RKO (cell line): Measurements from ENCODE around the gene GLT6D1.

ENCODE experiments used
- DNase-seq: peaks from one replicate; pipeline ENCODE4 v3.0.0-alpha.2; 2016; ENCODE audit warnings: low spot score

The GLT6D1 gene

GRCh38 chr9:135608294-135608998 is 30.9 kb downstream of the GLT6D1 start:
- no peak for DNase-seq

- no peak for DNase-seq
These were observed 31.7 kb downstream of the GLT6D1 start for GRCh38 chr9:135607401-135608293.

GRCh38 chr9:135606885-135607259 is 32.5 kb downstream of the GLT6D1 start:
- no peak for DNase-seq

DNA sequence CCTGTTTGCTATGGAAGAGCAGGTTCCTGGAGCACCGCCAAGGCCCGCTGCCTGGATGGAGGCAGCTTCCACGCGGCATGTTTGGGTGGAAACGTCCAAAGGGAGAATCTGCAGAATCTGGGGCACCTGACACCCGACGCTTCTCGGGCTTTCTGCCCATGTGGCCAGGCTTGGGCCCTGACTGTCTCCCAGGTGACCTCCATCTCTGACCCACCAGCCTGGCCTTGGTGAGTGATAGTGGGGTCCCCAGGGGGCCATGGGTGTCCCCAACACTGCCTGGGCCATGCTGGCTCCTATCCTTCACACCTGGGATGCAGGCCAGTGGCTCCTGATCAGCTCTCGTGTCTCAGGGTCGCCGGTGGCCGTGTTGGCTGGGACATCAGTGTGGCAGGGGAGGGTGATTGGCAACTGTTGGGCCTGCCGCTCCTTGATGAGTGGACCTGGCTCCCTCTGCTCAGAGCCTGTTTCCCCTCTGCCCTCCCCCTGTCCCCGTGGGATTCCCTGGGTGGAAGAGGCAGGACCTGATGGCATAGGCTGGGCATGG is 34.0 kb downstream of the GLT6D1 start:
- DNase-seq, result no peak

DNA sequence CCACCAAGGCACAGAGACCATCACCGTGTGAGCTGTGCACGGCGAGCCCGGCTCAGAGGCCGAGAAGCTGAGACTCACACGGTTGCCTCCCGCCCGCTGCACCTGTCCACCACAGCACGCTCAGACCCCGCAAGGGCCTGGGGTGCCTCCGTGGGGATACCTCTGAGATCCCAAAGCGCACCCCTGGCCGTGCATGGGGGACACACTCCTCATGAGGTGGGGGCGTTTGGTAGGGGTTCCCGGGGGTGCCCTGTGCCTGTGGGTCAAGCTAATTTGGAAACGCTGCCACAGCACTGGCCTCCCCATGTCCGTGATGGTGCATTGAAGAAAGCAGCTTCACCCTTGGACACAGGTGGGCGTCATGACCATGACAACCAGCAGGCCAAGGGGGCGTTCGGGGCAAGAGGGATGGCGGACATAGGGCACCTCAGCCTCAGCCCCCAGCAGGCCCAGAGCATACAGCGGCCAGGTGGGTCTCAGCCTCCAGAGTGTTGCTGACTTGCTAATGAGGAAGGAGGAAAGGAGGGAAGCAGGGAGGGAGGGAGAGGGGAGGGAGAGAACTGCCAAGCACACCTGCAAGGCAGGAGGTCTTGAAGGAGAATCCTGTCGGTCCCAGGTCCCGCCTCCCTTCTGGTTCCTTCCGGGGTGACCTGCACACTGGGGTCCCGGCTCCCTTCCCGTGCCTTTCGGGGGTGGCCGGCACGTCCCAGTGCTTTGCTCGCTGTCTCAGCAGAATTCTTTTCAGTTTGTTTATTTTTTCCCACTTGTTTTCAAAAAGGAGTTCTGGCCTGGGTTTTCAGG is 34.7 kb downstream of the GLT6D1 start:
- no peak for DNase-seq

GRCh38 chr9:135602789-135603481 is 36.4 kb downstream of the GLT6D1 start:
- peak; percentile 72 for DNase-seq

DNA sequence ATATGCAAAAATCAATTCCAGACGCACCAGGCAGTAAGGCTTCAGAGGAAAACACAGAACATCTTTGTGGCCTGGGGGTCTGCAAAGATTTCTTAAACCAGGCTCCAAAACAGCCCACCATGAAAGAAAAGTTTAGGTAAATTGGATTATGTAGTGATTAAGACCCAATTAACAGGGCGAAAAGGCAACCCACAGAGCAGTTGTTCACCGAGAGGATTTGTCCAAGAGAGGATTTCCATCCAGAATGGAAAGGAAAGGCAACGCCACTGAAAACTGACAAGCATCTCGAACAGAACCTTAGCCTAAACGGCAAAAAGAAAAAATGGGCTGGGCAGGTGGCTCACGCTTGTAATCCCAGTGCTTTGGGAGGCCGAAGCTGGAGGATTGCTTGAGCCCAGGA is 37.4 kb downstream of the GLT6D1 start:
- DNase-seq, result no peak

DNA sequence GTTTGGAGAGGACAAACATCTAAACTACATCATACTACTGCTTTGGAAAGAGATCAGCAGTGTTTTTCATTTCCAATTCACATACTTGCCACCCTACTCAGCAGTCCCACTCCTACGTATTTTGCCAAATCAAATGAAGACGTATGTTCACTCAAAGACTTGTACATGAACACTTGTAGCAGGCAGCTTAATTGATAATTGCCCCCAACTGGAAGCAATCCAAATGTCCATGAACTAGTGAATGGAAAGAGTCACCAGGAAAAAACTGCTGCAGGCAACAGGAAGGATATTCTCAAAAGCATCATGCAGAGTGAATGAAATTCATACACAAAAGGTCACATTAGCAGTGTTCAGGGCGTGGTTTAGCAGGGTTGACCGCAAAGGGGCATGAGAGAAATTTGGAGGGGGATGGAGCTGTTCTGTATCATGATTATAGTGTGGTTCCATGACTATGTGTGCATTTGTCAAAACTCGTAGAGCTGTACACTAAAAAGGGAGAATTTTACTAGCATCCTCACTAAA is 39.0 kb downstream of the GLT6D1 start:
- no peak for DNase-seq

DNA sequence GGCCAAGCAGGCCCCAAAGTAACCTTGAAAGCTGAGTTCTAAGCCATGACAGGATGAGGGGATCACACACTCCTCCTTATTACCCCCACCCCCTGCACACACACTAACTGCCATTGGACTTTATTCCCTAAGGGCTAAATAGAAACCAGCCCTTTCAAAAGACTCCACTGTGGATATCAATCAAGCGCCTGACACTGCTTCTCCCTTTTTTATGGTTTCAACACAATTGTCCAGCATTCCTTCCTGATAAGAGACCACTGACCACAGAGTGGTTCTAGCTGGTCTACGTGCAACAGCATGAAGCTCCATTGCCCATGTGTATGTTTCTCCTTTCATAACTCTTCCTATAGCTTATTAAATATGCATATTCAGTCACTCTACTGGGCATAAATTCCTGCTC is 43.1 kb downstream of the GLT6D1 start:
- no peak for DNase-seq

DNA sequence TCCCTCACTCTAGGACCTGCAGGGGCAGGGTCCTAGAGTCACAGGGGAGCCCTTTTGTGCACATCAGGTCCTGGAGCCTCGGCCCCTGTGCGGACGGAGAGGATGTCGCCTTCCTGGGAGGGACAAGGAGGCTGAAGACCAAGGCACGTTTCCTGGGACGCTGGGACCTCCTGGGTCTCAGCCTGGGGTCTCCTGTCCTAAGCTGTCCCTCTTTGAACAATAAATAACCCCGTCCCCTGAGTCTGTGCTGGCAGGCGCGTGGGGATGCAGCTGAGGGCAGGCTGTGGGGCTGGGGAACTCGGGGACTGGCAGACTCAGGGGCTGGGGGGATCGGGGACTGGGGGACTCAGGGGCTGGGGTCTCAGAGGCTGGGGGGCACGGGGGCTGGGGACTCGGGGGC is 46.7 kb downstream of the GLT6D1 start:
- DNase-seq, result no peak

GRCh38 chr9:135592331-135592590 is 47.1 kb downstream of the GLT6D1 start:
- no peak for DNase-seq

- no peak for DNase-seq
These were observed 47.6 kb downstream of the GLT6D1 start for GRCh38 chr9:135591506-135592330.

DNA sequence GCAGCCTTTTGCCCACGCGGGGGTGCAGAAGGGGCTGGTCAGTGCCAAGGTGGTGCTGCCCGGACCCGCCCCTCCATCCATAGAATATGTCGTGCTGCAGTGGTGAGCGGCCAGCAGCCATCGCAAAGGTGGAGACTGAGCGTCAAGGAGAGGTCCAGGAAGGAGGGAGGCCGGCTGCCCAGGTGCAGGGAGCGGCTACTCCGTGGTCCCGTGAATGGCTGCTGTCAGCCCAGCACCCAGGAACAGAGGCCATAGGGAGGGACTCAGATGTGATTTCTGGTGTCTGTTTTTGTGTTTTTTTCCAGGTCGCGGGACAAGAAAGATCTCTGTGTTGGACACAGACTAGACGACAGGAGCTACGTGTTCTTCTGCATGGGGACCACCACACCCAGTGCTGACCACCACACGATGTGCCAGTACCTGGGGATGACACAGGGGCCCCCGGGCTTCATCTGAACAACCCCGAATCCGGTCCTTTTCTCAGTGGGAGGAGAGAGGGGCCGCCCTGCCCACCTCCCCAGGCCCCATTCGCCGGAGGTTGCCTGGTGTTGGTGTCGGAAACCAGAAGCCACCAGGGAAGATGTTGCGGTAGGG is 48.8 kb downstream of the GLT6D1 start:
- no peak for DNase-seq

DNA sequence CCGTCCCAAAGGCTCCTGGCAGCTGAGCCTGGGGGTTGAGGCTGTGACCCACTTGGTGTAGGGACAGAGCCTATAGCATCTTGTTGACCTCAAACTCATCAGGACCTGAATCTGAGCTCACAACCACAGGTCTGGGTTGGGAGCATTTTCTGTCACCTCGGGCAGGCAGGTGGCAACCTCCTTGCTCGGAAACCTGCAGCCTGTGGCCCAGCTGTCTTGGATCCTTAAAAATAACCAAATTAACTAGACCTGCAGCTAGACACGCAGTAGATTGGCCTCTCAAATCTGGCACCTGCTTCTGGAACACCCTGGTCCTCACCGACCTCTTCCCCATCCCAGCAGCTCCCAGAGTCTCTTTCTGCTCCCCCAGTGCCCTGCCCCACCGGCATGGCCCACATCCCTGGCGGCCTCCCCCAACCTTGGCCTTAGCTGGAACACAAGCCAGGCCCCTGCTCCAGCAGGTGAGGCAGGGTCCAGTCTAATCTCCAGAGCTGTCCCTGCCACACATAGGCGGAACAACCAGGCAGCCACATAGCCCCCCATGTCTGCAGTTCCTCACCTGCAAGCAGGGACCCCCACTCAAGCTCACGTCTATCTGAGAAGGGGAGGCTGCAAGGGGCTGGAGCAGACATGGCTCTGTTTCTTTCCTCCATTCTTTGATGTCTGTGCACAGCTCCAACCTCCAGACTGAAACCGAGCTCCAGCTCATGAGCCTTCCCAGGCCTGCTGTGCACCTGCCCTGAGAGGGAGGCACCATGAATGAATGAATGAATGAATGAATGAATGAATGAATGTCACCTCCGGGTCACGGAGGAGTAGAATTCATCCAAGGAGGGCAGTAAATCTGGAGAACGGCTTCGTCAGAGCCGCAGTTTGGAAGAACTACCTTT is 49.5 kb downstream of the GLT6D1 start:
- DNase-seq, result no peak

DNA sequence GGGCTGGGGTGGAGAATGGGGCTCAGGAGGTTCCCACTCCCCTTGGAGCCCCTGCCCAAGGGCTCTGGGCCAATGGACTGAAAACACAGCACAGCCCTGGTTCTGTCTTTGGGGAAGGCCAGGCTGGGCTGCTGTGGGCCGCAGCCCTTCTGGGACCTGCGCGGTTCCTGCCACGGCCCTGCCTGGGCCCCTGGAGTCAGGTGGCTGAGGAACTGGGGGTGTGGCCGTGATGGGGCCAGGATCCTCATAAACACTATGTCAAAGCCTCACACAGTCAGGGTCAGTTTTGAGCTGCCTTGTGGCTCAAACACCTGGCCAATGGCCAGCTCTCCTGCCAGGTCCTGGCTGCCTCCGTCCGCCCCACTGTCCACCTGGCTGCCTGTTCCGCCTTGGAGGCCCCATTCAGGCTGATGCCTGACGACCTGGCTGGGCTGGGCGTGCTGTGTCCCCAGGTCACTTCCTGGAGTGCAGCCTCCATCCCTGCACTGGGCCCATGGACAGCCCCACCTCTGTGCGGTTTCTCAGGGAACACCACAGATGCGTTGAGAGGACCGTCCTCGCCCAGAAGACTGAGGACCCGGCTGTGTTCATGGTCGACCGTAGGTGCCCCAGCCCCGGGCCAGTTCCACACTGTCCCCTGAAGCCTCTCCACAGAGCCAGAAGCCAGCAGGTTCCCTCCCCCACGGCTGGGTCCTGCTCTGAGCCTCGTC is 50.3 kb downstream of the GLT6D1 start:
- no peak for DNase-seq

GRCh38 chr9:135588371-135588770 is 51.0 kb downstream of the GLT6D1 start:
- DNase-seq, result no peak

DNA sequence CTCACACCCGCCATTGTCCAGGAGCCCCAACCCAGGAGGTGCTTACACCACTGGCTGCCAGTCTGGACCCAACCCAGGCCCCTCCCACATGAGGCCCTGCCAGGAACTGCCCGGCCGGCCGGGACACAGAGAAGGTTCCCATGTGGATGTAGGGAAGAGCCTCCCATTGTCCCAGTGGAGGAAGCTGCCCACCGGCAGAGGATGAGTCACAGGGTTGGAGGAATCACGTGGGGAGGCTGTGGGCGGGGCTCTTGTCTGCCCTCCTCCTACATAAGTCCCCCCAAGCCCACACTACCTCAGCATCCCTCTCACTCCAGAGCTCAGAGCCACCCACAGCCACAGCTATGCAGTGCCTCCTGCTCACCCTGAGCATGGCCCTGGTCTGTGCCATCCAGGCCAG is 51.7 kb downstream of the GLT6D1 start:
- no peak for DNase-seq

DNA sequence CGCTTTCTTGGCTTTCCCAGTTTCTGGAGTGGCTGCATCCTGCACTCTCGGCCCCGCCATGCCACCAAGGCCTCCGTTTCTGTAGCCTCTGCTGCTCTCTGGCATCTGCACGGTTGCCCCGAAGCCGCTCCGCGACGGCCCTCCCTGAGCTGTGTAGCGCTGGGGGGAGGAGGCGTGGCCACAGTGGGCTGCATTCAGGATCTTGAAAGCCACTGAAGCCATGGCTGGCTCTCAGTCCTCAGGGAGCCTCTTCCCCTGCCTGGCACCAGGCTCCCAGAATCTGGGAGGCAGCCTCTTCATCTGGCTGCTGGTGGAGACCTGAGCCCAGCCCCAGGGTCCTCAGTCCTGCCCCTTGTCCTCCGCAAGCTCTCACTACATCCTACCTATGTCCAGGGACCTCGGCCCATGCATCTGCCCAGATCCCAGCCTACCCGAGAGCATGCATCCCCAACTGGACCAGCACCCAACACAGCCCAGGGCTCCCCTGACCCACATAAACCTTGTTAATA is 52.7 kb downstream of the GLT6D1 start:
- DNase-seq, result no peak

GRCh38 chr9:135584934-135585333 is 54.4 kb downstream of the GLT6D1 start:
- no peak for DNase-seq
